Measurements from ENCODE around the gene GAGE12D.
"Not testable (repeated sequence)": the region's sequence is repeated elsewhere in the genome, so short reads cannot be mapped to it uniquely, and the experiment has no call there.

GAGE12D gene

DNA sequence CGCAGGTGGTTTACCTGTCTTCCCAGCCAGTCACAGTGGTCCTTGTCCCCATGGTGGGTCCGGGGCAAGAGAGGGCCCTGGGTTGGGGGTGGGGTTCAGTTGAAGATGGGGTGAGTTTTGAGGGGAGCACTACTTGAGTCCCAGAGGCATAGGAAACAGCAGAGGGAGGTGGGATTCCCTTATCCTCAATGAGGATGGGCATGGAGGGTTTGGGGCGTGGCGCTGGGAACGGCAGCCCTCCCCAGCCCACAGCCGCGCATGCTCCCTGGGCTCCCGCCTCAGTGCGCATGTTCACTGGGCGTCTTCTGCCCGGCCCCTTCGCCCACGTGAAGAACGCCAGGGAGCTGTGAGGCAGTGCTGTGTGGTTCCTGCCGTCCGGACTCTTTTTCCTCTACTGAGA, at the start of gene GAGE12D:
Gene GAGE12D (plus strand): TSS at position 301 of the 400 bp plus-strand sequence. CDS start 1,155 bp downstream, outside the sequence.
- not testable (repeated sequence) for DNase-seq

DNA sequence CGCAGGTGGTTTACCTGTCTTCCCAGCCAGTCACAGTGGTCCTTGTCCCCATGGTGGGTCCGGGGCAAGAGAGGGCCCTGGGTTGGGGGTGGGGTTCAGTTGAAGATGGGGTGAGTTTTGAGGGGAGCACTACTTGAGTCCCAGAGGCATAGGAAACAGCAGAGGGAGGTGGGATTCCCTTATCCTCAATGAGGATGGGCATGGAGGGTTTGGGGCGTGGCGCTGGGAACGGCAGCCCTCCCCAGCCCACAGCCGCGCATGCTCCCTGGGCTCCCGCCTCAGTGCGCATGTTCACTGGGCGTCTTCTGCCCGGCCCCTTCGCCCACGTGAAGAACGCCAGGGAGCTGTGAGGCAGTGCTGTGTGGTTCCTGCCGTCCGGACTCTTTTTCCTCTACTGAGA, 9.7 kb upstream of the GAGE12D start, which contains the start of gene GAGE12C:
Gene GAGE12C (plus strand): TSS at position 301 of the 400 bp plus-strand sequence. CDS start 1,155 bp downstream, outside the sequence.
- DNase-seq = not testable (repeated sequence)

DNA sequence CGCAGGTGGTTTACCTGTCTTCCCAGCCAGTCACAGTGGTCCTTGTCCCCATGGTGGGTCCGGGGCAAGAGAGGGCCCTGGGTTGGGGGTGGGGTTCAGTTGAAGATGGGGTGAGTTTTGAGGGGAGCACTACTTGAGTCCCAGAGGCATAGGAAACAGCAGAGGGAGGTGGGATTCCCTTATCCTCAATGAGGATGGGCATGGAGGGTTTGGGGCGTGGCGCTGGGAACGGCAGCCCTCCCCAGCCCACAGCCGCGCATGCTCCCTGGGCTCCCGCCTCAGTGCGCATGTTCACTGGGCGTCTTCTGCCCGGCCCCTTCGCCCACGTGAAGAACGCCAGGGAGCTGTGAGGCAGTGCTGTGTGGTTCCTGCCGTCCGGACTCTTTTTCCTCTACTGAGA, 9.5 kb downstream of the GAGE12D start, which contains the start of gene GAGE12E:
Gene GAGE12E (plus strand): TSS at position 301 of the 400 bp plus-strand sequence. CDS start 1,155 bp downstream, outside the sequence.
- DNase-seq = not testable (repeated sequence)

DNA sequence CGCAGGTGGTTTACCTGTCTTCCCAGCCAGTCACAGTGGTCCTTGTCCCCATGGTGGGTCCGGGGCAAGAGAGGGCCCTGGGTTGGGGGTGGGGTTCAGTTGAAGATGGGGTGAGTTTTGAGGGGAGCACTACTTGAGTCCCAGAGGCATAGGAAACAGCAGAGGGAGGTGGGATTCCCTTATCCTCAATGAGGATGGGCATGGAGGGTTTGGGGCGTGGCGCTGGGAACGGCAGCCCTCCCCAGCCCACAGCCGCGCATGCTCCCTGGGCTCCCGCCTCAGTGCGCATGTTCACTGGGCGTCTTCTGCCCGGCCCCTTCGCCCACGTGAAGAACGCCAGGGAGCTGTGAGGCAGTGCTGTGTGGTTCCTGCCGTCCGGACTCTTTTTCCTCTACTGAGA, 19.0 kb downstream of the GAGE12D start, which contains the start of gene GAGE12F:
Gene GAGE12F (plus strand): TSS at position 301 of the 400 bp plus-strand sequence. CDS start 1,155 bp downstream, outside the sequence.
- not testable (repeated sequence) for DNase-seq

GRCh38 chrX:49568728-49569127, 27.2 kb downstream of the GAGE12D start:
- peak; percentile 13 for DNase-seq

DNA sequence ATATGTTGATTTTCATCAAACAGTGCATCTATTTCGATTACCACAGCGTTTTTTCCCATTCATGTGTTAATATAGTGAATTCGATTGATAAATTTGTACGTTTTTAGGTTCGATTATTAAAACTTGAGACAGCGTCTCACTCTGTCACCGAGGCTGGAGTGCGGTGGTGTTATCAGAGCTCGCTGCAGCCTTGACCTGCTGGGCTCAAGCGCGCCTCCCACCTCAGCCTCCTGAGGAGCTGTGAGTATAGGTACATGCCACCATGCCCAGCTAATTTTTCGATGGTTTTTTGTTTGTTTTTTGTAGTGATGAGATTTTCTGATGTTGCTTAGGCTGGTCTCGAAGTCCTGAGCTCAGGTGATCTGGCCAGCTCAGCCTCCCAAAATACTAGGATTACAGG, 27.6 kb downstream of the GAGE12D start:
- DNase-seq = not testable (repeated sequence)

DNA sequence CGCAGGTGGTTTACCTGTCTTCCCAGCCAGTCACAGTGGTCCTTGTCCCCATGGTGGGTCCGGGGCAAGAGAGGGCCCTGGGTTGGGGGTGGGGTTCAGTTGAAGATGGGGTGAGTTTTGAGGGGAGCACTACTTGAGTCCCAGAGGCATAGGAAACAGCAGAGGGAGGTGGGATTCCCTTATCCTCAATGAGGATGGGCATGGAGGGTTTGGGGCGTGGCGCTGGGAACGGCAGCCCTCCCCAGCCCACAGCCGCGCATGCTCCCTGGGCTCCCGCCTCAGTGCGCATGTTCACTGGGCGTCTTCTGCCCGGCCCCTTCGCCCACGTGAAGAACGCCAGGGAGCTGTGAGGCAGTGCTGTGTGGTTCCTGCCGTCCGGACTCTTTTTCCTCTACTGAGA, 28.6 kb downstream of the GAGE12D start, which contains the start of gene GAGE12G:
Gene GAGE12G (plus strand): TSS at position 301 of the 400 bp plus-strand sequence. CDS start 1,155 bp downstream, outside the sequence.
- DNase-seq = not testable (repeated sequence)

DNA sequence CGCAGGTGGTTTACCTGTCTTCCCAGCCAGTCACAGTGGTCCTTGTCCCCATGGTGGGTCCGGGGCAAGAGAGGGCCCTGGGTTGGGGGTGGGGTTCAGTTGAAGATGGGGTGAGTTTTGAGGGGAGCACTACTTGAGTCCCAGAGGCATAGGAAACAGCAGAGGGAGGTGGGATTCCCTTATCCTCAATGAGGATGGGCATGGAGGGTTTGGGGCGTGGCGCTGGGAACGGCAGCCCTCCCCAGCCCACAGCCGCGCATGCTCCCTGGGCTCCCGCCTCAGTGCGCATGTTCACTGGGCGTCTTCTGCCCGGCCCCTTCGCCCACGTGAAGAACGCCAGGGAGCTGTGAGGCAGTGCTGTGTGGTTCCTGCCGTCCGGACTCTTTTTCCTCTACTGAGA, 38.1 kb downstream of the GAGE12D start, which contains the start of gene GAGE12H:
Gene GAGE12H (plus strand): TSS at position 301 of the 400 bp plus-strand sequence. CDS start 1,155 bp downstream, outside the sequence.
- not testable (repeated sequence) for DNase-seq

GRCh38 chrX:49589196-49589595, 47.7 kb downstream of the GAGE12D start, which contains the start of gene GAGE2A:
TSS of gene GAGE2A (plus strand) at chrX:49589496. CDS start at chrX:49590651, 1,155 bp downstream.
- not testable (repeated sequence) for DNase-seq

- peak; percentile 15 for DNase-seq
These were observed 48.4 kb downstream of the GAGE12D start for GRCh38 chrX:49589769-49590478.

DNA sequence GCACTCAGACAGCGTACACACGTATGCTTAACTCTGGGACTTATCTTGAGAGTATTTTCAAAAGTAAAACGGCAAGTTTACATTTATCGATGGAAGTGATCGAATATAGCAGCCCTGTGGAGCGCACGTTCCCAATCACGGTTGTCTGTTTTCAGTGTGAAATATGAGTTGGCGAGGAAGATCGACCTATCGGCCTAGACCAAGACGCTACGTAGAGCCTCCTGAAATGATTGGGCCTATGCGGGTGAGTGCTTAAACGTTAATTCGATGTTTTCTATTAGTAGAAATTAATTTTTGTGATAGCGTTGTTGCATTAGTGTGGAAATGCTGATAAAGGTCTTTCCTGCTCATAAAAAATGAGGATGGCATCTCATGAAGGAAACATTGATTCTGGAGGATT, 49.0 kb downstream of the GAGE12D start:
- not testable (repeated sequence) for DNase-seq

All from activated CD8-positive, alpha-beta memory T cell treated with anti-CD3 and anti-CD28 coated beads, Interleukin-2, amount 50 U/mL, for 4 hours (primary cell).